GM08714 (cell line): ENCODE results near the gene RNPEPL1.

Experiments used
- H3K4me3 ChIP-seq: fragments of 200-500 bp; sonication (Bioruptor generic); 2 replicates; pipeline ENCODE4 v1.5.1; 2014; ENCODE audit warnings: mild to moderate bottlenecking, low read length, inconsistent platforms
- ZNF274 ChIP-seq: IDR thresholded peaks from 2 replicates; pipeline ENCODE4 v1.6.1; 2012; ENCODE audit warnings: mild to moderate bottlenecking, low read depth, low read length

The RNPEPL1 gene

DNA sequence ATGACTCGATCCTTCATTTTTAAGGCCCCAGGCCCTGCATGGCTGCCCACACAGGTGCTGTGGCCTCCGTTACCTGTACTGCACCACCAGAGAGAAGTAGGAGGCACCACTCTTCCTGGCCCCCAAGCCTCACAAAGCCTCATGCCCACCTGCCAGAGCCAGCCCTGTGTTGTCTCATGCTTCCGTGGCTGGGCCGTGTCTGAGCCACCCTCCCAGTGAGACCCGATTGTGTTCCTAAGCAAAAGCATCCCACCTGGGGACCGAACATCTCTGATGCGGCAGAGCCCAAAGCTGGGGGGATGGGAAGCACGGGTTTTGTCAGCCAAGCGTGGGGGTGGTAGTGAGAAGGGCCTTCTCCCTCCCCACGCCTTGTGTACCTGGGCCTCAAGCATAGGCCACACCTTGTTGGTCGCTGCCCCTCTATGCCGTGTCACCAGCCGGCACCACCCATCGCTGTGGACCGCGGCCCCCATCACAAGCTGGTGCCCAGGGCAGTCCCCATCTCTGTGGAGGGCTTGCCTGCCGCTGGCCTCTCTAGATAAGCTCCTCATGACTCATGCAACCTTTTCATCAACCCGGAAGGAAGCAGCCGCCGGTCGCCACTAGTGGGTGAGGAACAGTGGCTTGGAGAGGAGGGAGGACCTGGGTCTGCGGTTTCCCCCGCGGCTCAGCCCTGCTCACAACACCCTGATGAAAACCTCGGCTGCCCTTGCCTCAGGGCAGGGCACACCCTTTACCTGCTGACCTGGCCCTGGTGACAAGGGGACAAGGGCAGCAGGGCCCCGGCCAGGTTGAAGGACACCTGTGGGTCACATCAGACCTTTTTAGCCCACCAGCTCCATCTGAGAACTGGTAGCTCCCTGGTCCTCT lies 2.7 kb upstream of the RNPEPL1 start:
- TF ChIP-seq ZNF274: no peak
- H3K4me3 ChIP-seq: peak overlapping the region; percentile 33; the same call in 1 of the 2 replicates

DNA sequence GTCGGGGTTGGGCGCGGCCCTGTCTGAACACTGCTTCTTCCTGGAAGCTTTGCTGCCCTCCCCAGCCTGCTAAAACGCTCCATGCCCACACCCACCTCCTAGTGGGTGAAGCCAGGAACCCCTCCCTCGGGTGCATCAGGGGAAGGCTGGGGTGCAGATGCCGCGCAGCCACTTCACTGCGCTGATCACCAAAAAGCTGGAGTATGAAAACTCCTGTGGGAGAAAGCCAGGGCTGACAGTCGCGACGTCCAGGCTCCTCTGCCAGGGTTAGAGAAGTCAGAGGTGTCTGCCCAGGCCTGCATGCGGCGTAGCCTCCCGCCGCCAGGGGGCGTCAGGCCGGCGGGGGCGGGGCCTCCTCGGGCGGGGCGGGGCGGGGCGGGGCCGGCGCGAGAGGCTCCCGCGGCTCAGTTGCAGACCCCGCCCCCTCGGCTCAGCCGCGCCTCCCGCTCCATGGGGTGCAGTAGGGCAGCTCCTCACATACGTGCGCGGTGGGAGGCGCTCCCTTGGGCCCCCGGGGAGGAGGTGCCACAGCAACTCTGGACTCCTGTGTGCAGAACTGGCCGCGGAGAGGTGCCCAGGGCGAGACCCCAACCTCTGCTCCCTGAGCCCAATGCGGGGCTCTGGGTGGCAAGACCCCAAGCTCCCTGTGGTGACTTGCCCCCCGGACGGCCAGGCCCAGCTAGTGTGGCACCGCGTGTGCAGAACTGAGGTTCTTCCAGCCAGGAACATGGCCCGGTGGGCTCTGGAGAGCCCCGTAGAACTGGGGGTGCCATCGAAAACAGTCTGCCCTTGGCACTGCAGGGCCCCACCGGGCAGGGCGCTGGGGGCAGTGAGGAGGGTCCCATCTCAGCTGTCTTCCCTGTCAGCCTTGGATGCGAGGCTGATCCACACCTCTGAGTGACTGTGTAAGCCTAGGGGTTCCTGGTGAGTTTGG lies 1.8 kb upstream of the RNPEPL1 start:
- peak overlapping the region; percentile 62; the same call in 1 of the 2 replicates for H3K4me3 ChIP-seq
- TF ChIP-seq ZNF274: no peak

DNA sequence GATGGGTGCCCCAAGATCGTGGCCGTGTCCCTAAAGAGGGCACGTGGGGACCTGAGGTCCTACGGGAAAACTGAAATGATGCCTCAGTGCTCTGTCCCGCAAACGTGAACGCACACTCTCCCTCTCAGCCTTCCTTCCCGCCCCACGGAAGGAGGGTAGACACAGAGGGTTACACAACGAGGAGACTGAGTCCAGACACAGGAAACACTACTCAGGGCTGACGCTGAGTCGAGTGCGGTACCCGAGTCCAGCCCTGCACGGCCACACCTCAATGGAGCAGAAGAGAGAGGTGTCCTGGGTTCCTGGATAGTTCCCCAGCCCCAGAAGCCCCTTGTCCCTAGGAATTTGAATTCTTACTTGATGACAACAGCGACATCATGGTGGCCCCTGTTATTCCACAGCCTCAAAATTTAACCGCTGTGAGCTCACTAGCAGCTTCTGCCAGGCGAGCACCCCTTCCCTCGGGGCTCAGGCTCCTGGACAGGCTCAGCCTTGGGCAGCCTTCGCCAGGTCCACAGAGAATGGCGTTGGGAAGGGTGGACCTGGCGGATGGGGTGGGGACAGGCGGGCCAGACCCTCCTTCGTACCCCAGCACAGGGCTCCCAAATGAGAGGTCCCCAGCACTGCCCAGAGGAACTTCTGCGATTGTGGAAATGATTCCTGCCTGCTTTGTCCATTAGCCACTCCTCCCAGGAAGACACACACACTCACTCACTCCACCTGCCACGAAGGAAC lies 980 bp upstream of the RNPEPL1 start:
- no peak for TF ChIP-seq ZNF274

DNA sequence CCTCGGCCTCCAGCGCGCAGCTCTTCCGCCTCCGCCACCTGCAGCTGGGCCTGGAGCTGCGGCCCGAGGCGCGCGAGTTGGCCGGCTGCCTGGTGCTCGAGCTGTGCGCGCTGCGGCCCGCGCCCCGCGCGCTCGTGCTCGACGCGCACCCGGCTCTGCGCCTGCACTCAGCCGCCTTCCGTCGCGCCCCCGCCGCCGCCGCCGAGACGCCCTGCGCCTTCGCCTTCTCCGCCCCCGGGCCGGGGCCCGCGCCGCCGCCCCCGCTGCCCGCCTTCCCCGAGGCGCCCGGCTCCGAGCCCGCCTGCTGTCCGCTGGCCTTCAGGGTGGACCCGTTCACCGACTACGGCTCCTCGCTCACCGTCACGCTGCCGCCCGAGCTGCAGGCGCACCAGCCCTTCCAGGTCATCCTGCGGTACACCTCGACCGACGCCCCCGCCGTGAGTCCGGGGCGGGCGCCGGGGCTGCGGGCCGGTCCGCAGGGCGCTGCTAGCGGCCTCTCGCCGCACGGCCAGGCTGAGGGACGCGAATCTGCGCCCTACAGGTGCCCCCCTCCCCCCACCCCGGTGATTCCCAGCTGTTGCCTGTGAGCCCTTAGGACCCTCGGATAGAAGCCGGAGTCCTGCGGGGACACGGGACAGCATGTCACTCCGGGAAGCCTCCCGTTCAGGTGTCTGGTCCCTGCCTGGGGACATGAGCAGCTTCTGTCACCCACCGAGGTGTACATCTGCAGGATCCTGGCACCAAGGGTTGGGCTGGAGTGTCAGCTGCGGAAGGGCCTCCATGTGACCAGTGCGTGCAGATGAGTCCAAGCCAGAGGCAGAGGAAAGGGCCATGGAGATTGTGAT lies 616 bp downstream of the RNPEPL1 start:
- peak overlapping the region; percentile 77; the same call in 1 of the 2 replicates for H3K4me3 ChIP-seq
- TF ChIP-seq ZNF274: no peak

More for the DNA sequence above, 980 bp upstream of the RNPEPL1 start:
- peak overlapping the region; percentile 62; the same call in 1 of the 2 replicates for H3K4me3 ChIP-seq

DNA sequence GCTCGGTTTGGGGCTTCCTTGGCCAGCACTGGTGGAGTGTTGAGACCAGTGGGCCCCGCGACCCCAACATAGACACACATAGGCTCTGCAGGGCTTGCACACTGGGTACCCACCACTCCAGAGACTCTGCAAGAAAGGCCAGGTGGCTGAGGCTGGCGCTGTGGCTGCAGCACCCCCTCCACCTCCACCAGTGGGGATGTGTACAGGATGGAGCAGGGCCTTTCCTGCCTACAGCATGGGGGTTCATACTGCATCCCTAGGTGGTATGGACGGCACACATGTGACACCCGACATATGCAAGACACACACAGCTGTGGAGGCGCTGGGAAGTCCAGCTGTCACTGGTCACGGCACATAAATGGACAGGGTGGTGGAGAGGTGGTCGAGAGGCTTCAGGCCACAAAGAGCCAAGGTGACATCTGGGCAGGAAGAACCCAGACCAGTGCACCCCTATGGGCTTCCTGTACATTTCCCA lies 1.3 kb downstream of the RNPEPL1 start:
- H3K4me3 ChIP-seq: peak overlapping the region; percentile 77; the same call in 1 of the 2 replicates

DNA sequence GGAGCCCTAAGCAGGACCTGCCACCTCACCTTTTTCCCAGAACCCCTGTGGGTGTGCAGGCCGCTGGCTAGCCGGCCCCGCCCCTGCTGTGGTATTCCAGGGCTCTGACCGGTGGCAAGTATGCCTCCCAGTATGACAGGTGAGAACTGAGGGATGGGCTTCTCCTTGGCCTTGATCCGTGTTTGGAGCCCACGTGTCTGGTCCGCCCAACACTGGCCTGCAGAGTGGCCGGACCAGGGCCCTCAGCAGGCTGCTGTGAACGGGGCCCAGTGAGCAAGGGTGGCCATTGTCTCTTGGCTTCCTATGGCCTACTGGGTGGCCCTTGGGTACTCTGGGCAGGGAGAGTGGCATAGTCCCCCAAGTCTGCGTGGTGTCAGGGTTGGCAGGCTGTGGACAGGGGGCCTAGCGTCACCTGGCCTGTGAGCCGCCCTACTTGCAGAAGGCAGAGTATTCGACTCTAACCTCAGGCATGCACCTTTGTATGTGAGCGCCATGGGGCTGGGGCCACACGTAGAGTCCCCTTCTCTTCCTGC lies 1.8 kb downstream of the RNPEPL1 start:
- TF ChIP-seq ZNF274: no peak
- peak overlapping the region; percentile 77; the same call in 1 of the 2 replicates for H3K4me3 ChIP-seq

More for the DNA sequence above, 1.3 kb downstream of the RNPEPL1 start:
- TF ChIP-seq ZNF274: no peak

DNA sequence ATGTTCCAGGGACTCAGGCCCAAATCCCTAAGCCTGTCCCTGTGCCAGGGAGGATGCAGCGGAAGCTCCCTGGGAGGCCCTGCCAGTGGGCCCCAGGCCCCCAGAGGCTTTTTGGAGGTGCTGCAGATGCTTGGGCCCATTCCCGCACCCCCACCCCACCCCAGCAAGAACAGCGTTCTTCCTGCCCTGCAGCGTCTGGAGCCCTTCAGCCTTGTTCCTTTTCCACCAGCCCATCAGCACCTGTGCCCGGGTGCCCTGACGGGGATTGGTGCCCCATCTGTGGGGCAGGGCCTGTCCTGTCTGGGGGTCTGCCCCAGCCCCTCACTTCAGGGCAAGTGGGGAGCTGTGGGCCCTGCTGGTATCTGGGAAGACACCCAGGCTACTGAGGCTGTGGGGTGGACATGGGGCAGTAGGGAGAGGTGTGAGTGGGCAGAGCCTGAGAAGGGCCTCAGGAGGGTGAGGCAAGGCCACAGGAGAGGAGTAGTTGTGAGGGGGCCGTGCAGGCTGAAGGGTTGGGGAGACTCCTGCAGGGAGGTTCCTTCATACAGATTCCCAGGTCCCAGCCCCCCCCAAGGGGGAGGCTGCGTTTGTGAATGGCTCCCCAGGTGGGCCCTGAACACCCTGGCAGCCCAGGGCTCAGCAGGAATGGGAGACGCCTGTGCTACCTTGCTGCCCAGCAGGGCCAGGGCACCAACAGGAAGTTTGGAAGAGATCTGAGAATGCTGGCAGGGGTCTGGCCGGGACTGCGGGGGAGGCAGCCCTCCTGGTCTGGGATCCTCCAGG lies 2.4 kb downstream of the RNPEPL1 start:
- no peak for TF ChIP-seq ZNF274
- H3K4me3 ChIP-seq: no peak overlapping the region

DNA sequence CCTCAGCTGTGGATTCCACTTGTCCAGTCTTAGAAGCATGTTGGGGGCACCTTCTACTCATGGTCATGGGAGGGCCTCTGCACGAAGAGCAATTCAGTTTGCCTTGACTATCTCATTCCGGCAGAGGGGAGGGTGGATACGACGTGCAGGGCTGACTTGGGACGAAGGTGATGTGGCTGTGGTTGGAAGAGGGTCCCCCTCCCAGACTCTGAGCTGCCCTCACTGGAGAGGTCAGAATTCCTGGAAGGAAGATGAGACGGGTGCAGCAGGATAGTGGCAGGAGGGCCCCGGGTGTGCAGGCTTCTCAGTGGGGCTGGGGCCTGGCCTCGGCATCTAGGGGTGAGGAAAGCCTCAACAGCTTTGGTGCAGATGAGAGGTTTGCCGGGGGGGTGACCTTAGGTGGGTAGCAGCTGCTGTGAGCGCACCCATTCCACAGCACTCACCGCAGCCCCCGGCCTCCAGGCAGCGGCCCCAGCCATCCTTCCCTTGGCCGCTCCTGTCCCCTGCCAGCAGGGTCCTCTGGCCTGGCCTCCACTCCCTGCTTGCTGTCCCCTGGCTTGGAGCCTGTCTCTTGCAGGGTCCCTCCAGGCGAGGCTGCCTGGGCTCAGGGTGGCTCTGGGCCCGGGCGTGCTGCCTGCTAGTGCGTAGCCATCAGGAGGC lies 3.2 kb downstream of the RNPEPL1 start:
- TF ChIP-seq ZNF274: no peak
- no peak overlapping the region for H3K4me3 ChIP-seq

DNA sequence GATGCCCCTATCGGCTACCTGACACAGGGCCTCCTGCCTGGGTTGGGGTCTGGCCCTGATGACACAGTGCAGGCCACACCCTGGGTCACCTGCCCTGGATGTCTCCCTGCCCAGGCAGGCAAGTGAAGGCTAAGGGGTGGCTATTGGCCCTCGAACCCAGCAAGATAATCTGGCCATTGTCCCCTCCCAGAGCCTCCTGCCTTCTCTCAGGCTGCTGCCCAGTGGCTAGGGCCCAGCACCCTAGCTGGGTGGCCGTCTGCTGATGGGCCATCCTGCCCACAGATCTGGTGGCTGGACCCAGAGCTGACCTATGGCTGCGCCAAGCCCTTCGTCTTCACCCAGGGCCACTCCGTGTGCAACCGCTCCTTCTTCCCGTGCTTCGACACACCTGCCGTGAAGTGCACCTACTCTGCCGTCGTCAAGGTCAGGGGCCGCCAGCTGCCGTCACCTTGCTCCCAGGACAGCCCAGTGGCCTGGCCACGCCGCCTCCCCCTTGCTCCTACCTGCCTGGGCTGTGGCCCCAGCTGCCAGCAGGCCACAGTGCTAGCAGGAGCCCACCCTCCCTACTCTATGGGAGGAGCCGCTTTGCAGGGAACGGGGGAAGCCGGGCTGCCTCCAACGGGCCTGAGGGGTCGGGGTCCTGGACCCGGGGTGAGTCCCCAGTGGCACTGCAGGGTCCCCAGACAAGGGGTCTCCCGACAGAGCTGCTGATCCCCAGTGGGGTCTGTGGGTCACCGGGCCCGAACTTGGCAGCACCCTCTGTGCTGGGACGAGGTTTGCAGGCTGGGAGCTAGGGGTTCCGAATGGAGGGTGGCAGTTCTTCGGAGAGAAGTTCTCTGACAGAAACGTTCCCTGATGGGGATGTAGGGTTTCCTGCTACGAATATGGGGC lies 4.1 kb downstream of the RNPEPL1 start:
- H3K4me3 ChIP-seq: no peak overlapping the region
- no peak for TF ChIP-seq ZNF274

DNA sequence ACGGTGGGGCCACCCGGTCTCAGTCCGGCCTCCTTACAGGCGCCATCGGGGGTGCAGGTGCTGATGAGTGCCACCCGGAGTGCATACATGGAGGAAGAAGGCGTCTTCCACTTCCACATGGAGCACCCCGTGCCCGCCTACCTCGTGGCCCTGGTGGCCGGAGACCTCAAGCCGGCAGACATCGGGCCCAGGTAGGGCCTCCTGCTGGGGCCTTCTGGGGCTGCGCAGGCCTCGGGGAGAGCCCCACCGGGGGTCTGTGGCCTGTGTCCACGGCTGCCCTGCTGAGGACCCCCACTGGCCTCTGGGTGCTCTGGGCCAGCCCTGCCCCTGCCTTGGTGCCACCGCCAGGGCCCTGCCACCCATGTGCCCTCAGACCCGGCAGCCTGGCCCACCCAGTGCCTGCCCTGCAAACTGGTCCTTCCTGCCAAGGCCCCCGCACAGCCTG lies 4.8 kb downstream of the RNPEPL1 start:
- TF ChIP-seq ZNF274: no peak
- no peak overlapping the region for H3K4me3 ChIP-seq
